SK-N-SH (cell line): Measurements from ENCODE around the gene USP15. TPM values are rescaled to one million over a fixed set of nuclear protein-coding genes. Genes with fewer than 3 reads are reported as not detected.

Source experiments
- CTCF ChIA-PET: fragments of 300-600, 350-600 bp; formaldehyde crosslinking; extraction: SDS; loops from one replicate; lab custom pipeline; 2021; lab: Yijun Ruan, JAX
- POLR2A ChIA-PET: fragments of 350-600 bp; sonication (Branson Sonifier 250); formaldehyde crosslinking; extraction: SDS; loops from one replicate; lab custom pipeline; 2020; ENCODE audit warnings: antibody characterized with exemption, inconsistent platforms; lab: Yijun Ruan, JAX
- DNase-seq: peaks from one replicate; pipeline ENCODE4 v3.0.0; 2012
- H2AFZ ChIP-seq: fragments of 200-600 bp; sonication (generic); 2 replicates; pipeline ENCODE4 v1.8.1; 2016; ENCODE audit warnings: antibody characterized with exemption, mild to moderate bottlenecking, low read depth
- H3F3A ChIP-seq: fragments of 200-600 bp; sonication (generic); replicated peaks from 2 replicates; pipeline ENCODE3; 2016; ENCODE audit warnings: antibody characterized with exemption, mild to moderate bottlenecking; ENCODE audit not compliant: insufficient read depth
- H3K27ac ChIP-seq, 2 experiments: fragments of 200-500 bp in 1 of 2; fragments of 200-600 bp in 1 of 2; sonication (Bioruptor generic) in 1 of 2; sonication (generic), shearing (Covaris generic) in 1 of 2; 2 replicates each; pipeline versions ENCODE4 v1.5.1 to v1.6.1; 2014 to 2016; ENCODE audit warnings: low read depth in 2 of 2, inconsistent platforms in 1 of 2, low read length in 1 of 2, mild to moderate bottlenecking in 1 of 2, mixed read lengths in 1 of 2
- H3K27me3 ChIP-seq: fragments of 200-600 bp; sonication (generic), shearing (Covaris generic); 2 replicates; pipeline ENCODE4 v1.6.1; 2016; ENCODE audit warnings: mixed run types; ENCODE audit not compliant: insufficient read depth
- H3K36me3 ChIP-seq, 2 experiments: fragments of 200-500 bp in 1 of 2; fragments of 200-600 bp in 1 of 2; sonication (Bioruptor generic) in 1 of 2; sonication (generic) in 1 of 2; replicated peaks in 1 of 2; 2 replicates each; pipeline versions ENCODE3 to v1.5.1; 2014 to 2016; ENCODE audit warnings: low read length in 1 of 2, mild to moderate bottlenecking in 1 of 2; ENCODE audit not compliant: insufficient read depth in 2 of 2, control insufficient read depth in 1 of 2
- H3K4me1 ChIP-seq, 2 experiments: fragments of 200-500 bp in 1 of 2; fragments of 200-600 bp in 1 of 2; sonication (Bioruptor generic) in 1 of 2; sonication (generic), shearing (Covaris generic) in 1 of 2; 2 replicates each; pipeline versions ENCODE4 v1.5.1 to v1.6.1; 2014 to 2016; ENCODE audit warnings: low read depth in 1 of 2, low read length in 1 of 2, mixed run types in 1 of 2; ENCODE audit not compliant: insufficient read depth in 2 of 2, control insufficient read depth in 1 of 2
- H3K4me2 ChIP-seq: fragments of 200-600 bp; sonication (generic), shearing (Covaris generic); 2 replicates; pipeline ENCODE4 v1.6.1; 2017; ENCODE audit warnings: mixed run types
- H3K4me3 ChIP-seq, 2 experiments: fragments of 200-500 bp in 1 of 2; fragments of 200-600 bp in 1 of 2; sonication (Bioruptor generic) in 1 of 2; sonication (generic), shearing (Covaris generic) in 1 of 2; 2 replicates each; pipeline versions ENCODE4 v1.5.1 to v1.8.1; 2014 to 2016; ENCODE audit warnings: low read depth in 2 of 2, inconsistent platforms in 1 of 2, low read length in 1 of 2, mild to moderate bottlenecking in 1 of 2, mixed read lengths in 1 of 2, moderate library complexity in 1 of 2
- H3K79me2 ChIP-seq: fragments of 200-600 bp; sonication (generic); 2 replicates; pipeline ENCODE4 v1.8.1; 2017; ENCODE audit warnings: mild to moderate bottlenecking; ENCODE audit not compliant: insufficient read depth
- H3K9ac ChIP-seq: fragments of 200-600 bp; sonication (generic); 2 replicates; pipeline ENCODE4 v1.6.1; 2017; ENCODE audit warnings: mixed run types
- H3K9me2 ChIP-seq: fragments of 200-600 bp; sonication (generic); 2 replicates; pipeline ENCODE4 v1.6.1; 2017; ENCODE audit warnings: mixed run types
- H3K9me3 ChIP-seq: fragments of 200-600 bp; sonication (generic); 2 replicates; pipeline ENCODE4 v1.6.1; 2017; ENCODE audit warnings: mixed run types, mild to moderate bottlenecking, moderate library complexity
- H4K20me1 ChIP-seq: fragments of 200-600 bp; sonication (generic); 2 replicates; pipeline ENCODE4 v1.6.1; 2017; ENCODE audit warnings: mild to moderate bottlenecking, mixed run types; ENCODE audit not compliant: insufficient read depth
- CHD2 ChIP-seq: fragments of 150-350 bp; IDR thresholded peaks from 2 replicates; pipeline ENCODE4 v1.6.1; 2018; ENCODE audit warnings: low read length; ENCODE audit not compliant: partially characterized antibody
- EP300 ChIP-seq, 2 experiments: IDR thresholded peaks; 2 replicates each; pipeline versions ENCODE4 v1.4.0 to v1.6.1; 2012; ENCODE audit warnings: borderline replicate concordance in 1 of 2, low read depth in 1 of 2, low read length in 1 of 2
- GABPA ChIP-seq: IDR thresholded peaks from 2 replicates; pipeline ENCODE4 v1.4.0; 2012; ENCODE audit warnings: low read depth, mild to moderate bottlenecking
- MAX ChIP-seq: IDR thresholded peaks from 2 replicates; pipeline ENCODE4 v1.4.0; 2012; ENCODE audit warnings: low read depth
- POLR2AphosphoS5 ChIP-seq: IDR thresholded peaks from 2 replicates; pipeline ENCODE4 v1.6.1; 2012; ENCODE audit warnings: low read depth, low read length
- SIN3A ChIP-seq: IDR thresholded peaks from 2 replicates; pipeline ENCODE4 v1.6.1; 2012; ENCODE audit warnings: low read depth, mild to moderate bottlenecking, low read length, moderate library complexity, borderline replicate concordance
- TAF1 ChIP-seq: IDR thresholded peaks from 2 replicates; pipeline ENCODE4 v1.6.1; 2012; ENCODE audit warnings: low read depth, mild to moderate bottlenecking, low read length, moderate library complexity, borderline replicate concordance
- TCF12 ChIP-seq: IDR thresholded peaks from 2 replicates; pipeline ENCODE4 v1.4.0; 2012
- ZBTB33 ChIP-seq: IDR thresholded peaks from 2 replicates; pipeline ENCODE4 v1.4.0; 2012; ENCODE audit warnings: low read depth, borderline replicate concordance
- WGBS: methylation state at CpG from one replicate; pipeline ENCODE4 v1.1.6; 2017; ENCODE audit warnings: low lambda C conversion rate; 5-methylcytosine and 5-hydroxymethylcytosine counted together
- polyA plus RNA-seq, 3 experiments: library from polyadenylated mRNA; depleted of rRNA; stranded (reverse); fragments of >200 nt; gene quantifications; 2 replicates each; pipeline ENCODE4 v1.2.3, GENCODE V29; 2012
- TF ChIP-seq, protein P1 (sequence below): IDR thresholded peaks from 2 replicates; pipeline ENCODE4 v1.6.1; 2012; ENCODE audit warnings: mild to moderate bottlenecking, low read depth, low read length, moderate library complexity

USP15 gene
- polyA plus RNA-seq, 1 of the 3 experiments (the other 2 are of a cell fraction): 13.2 TPM

DNA sequence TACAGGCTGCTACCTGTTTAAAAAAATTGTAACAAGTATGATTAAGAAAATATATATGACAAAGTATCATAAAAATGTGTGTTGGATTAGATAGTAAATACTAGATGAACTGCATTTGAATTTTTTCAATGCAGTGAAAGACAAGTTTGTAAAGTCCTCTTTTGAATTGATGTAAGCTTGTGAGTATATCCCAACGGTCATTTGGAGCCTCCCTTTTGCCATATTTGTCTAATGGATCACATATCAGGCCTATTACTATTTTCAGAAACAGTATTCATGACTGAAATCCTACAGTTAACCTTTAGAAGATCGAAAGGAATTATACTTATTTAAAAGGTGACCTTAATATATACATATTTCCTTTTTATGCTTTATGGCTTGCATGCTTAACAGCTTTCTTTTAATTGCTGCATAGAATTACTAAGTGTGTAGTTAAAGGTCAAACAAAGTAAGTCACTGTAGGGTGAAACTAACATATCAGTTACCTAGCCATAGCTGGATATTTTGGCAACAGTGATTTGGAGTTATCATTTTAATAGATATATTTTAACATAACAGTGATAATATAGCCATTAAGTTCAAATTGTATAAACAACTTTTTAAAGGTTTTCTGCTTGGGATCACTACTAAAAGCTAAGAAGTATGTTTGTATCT is 53.6 kb downstream of the USP15 start:
- H4K20me1 ChIP-seq: no peaks in the 10 kb centered on the region
- 78% methylated on average over 2 of the region's 2 CpGs for WGBS
- H3K9me3 ChIP-seq: no peaks in the 10 kb centered on the region
- DNase-seq: no peak
- H3K4me2 ChIP-seq: no peak overlapping the region
- no peak for TF ChIP-seq POLR2AphosphoS5
- H3K79me2 ChIP-seq: peaks cover 13% of the 10 kb centered on the region
- H3K9ac ChIP-seq: no peak overlapping the region
- peaks cover 5 to 34% of the 10 kb centered on the region in 2 experiments for H3K36me3 ChIP-seq
- H2AFZ ChIP-seq: no peak overlapping the region
- no peaks in the 10 kb centered on the region for H3K9me2 ChIP-seq
- ChIA-PET POLR2A (no interaction called here), CTCF (interaction anchor here (0.5 to 0.8 kb wide), 3 partner anchors 27 to 125 kb away, joined by 3 read pairs; no protein-coding TSS in a partner anchor)
- H3K4me3 ChIP-seq: no peak overlapping the region
- no peaks in the 10 kb centered on the region for H3K27me3 ChIP-seq
- no peaks in the 10 kb centered on the region for H3K4me1 ChIP-seq
- no peak overlapping the region for H3K27ac ChIP-seq
- no peaks in the 10 kb centered on the region for H3F3A ChIP-seq

DNA sequence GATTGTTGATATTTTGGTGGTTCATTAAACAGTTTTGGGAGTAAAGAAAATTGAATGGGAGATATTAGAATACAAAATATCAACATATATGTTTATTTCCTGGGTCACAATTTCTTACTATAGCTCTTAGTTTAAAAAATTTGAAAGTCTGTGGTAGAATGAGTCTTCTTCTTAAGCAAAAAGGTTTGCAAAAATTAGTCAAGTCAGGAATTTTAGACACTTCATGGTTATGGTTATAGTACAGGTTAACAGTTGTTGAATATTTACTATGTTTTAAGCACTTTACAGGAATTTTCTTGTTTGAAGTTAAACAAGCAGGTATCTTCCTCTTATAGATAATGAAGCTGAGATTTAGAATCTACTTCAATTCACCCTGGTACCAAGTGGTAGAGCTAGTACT is 56.8 kb downstream of the USP15 start:
- Histone ChIP-seq H3K4me3 (no peak overlapping the region), H3K27ac (no peak overlapping the region)
- TF ChIP-seq, protein P1, sequence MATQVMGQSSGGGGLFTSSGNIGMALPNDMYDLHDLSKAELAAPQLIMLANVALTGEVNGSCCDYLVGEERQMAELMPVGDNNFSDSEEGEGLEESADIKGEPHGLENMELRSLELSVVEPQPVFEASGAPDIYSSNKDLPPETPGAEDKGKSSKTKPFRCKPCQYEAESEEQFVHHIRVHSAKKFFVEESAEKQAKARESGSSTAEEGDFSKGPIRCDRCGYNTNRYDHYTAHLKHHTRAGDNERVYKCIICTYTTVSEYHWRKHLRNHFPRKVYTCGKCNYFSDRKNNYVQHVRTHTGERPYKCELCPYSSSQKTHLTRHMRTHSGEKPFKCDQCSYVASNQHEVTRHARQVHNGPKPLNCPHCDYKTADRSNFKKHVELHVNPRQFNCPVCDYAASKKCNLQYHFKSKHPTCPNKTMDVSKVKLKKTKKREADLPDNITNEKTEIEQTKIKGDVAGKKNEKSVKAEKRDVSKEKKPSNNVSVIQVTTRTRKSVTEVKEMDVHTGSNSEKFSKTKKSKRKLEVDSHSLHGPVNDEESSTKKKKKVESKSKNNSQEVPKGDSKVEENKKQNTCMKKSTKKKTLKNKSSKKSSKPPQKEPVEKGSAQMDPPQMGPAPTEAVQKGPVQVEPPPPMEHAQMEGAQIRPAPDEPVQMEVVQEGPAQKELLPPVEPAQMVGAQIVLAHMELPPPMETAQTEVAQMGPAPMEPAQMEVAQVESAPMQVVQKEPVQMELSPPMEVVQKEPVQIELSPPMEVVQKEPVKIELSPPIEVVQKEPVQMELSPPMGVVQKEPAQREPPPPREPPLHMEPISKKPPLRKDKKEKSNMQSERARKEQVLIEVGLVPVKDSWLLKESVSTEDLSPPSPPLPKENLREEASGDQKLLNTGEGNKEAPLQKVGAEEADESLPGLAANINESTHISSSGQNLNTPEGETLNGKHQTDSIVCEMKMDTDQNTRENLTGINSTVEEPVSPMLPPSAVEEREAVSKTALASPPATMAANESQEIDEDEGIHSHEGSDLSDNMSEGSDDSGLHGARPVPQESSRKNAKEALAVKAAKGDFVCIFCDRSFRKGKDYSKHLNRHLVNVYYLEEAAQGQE: no peak
- TF ChIP-seq TAF1 (no peak), EP300 (IDR thresholded peaks at IDR 0.05; ENCODE audit: borderline replicate concordance in 1 of 2, low read depth in 1 of 2, low read length in 1 of 2) (no peak), SIN3A (no peak), POLR2AphosphoS5 (no peak), GABPA (no peak), TCF12 (no peak), ZBTB33 (no peak), MAX (no peak), CHD2 (no peak)

More for the DNA sequence above, 56.8 kb downstream of the USP15 start:
- DNase-seq: no peak
- Histone ChIP-seq H3K9me3 (no peaks in the 10 kb centered on the region), H3K36me3 (peaks cover 10 to 24% of the 10 kb centered on the region in 2 experiments), H4K20me1 (no peaks in the 10 kb centered on the region), H3K4me1 (no peaks in the 10 kb centered on the region), H3K27me3 (no peaks in the 10 kb centered on the region), H3K79me2 (peaks cover 4% of the 10 kb centered on the region), H3K9me2 (no peaks in the 10 kb centered on the region), H3K4me2 (no peak overlapping the region), H3F3A (no peaks in the 10 kb centered on the region), H3K9ac (no peak overlapping the region), H2AFZ (no peak overlapping the region)
- ChIA-PET CTCF (interaction anchor here (1.4 kb wide), 1 partner anchor 477 kb away, joined by 3 read pairs; no protein-coding TSS in a partner anchor), POLR2A (no interaction called here)
